ACHN (cell line): ENCODE data around the gene E2F4.
A peak's percentile ranks its signal among the peaks of the same experiment; 100 is the strongest.

Experiments
- DNase-seq: peaks from one replicate; pipeline ENCODE4 v3.0.0-alpha.2; 2015
- in situ Hi-C: cut with HindIII; loops from 2 replicates; pipeline ENCODE4 v1.10.0; 2017; ENCODE audit warnings: low sequenced_read_pairs, low pct_ligation_motif_present, low pct_unique_long_range_greater_than_20kb

The E2F4 gene

DNA sequence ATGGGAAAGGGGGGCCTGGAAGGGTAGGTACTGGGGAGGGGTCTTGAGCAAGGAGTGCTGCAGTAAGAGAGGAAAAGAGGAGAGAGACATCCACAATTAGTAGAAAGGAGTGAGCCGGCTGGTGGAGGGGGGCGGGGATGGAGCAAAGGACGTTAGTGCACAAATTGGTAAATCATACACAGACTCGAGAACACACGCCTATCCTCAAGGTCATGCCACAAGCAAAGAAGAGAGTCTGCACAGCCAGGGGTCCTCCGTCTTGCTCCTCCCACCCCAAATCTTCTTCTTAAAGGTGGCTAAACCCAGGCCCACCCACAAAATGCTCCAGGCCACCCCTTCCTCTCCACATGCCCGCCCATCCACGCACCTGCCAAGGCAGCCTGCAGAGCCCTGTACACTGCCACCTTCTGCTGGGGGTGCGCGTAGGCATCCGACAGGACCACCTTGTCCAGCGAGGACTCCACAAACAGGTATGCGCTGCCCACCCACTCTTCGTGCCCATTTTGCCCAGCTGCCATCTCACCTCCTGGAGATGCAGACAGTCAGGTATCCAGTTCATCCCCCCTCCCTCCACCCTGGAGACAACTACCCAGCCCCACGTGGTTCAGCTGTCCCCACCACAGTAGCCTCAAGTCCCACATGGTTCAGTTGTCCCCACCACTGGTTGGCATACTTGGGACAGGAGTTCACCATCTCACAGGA is 35.7 kb upstream of the E2F4 start:
- no peak for DNase-seq
- in situ Hi-C loops = no loop called here

DNA sequence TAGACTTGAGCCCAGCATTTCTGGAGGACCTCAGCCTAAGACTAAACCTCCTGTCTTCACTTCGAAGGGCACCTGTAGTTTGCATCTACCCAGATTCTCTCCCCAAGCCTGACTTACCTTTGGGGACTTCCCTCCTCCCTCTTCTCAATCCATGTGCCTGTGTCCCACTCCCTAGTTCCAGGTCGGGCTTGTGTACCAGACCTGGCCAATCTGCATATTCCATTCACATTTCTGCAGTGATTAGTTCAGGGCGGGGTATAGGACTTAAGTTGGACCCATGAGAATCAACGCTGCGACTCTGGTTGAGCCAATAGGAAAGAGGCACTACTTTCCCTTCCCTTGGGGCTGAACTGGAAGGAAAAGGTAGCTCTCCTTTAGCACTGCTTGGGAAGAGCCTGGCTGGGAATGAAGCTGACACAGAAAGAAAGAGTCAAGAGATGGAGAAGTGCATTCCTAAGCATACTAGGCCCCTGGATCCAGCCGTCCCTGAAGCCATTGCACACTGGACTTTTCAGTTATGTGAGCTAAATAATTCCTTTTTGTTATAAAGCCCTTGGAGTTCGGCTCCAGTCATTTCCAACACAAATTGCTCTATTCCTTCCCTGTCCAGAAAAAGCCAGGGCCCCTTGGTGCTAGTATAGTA is 34.7 kb upstream of the E2F4 start:
- in situ Hi-C loops = no loop called here
- DNase-seq = no peak

DNA sequence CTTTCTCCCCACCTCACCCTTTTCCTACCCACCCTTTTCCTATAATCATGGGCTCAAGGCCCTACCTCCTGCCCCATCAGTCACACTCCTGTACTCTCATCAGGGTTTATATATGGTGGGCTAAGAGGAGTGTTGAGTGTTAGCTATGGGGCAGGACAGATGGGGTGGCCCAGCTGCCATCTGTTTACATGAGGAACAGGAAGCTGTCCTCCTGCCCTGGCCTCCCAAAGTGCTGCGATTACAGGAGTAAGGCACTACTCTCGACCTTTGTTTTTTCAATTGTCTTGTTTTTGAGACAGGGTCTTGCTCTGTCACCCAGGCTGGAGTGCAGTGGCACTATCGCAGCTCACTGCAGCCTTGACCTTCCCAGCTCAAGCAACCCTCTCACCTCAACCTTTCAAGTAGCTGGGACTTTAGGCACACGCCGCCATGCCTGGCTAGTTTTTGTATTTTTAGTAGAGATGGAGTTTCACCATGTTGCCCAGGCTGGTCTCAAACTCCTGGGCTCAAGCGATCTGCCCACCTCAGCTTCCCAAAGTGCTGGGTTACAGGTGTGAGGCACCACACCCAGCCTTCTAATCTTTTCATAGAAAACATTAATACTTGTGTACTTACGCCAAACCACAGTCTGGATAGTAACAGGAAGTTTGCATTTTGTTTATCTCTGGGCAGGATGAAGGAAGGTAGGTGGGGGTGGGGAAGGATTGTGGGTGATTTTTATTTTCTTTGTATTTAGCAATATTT is 33.9 kb upstream of the E2F4 start:
- in situ Hi-C loops = no loop called here
- DNase-seq = no peak

DNA sequence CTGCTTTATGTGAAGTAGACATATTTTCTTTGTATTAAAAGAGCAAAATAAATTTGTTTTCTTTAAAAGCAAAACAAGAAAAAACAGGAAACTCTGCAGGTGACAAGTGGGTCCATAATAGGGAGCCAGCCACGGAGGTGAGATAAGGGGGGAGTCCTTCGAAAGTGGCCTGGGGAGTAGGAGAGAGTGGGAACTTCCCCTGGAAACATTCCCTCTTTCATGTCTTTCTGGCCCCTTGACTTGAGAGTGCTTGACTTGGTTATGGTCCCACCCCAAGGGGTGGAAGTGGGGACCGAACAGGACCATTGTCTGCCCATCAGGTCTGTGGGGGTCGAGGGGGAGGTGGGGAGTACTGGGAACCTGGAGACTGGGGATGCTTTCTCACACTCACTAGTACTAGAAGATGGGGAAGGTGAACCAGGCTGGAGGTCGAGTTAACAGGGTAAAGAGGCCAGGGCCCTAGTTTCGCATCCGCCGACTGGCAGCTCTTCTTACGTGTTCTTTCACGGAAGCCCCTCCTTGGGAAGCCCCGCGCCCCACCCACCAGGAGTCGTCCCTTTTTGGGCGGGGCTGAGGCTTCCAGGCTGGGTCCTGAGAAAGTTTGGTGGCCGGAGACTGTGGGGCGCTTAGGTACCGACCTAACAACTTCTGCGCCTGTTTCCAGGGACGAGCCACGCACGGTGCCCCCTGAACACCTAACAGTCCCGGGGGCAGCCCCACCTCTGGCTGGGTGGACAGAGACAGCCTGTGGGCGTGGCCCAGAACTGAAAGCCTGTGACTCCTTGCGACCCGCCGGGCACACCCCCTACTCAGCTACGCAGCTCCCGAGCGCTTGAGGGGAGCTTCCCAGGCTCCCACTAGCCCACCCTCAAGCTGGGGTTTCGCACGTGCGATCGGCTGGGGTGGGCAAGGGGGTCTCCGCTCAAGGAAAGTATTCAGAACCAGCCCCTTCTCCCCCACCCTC is 33.0 kb upstream of the E2F4 start:
- peak; percentile 69 for DNase-seq
- in situ Hi-C loops = no loop called here

DNA sequence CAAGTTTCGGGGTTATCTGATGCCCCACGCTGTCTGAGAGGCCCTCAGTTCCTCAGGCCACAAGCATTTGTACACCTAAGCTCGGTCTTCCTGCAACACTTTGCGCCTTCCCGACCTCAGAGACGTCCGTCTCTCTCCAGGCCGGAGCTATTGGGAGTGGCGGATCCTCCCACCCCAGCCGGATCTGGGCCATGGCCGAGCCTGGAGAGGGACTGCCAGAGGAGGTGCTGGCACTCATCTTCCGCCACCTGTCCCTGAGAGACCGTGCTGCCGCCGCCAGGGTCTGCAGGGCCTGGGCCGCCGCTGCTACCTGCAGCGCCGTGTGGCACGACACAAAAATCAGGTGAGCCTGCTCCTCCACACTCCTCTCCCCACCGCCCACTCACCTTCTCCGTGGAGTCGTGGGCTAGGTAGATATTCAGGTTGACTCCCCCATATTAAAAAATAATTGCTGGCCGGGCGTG is 30.3 kb upstream of the E2F4 start:
- in situ Hi-C loops = no loop called here
- no peak for DNase-seq

DNA sequence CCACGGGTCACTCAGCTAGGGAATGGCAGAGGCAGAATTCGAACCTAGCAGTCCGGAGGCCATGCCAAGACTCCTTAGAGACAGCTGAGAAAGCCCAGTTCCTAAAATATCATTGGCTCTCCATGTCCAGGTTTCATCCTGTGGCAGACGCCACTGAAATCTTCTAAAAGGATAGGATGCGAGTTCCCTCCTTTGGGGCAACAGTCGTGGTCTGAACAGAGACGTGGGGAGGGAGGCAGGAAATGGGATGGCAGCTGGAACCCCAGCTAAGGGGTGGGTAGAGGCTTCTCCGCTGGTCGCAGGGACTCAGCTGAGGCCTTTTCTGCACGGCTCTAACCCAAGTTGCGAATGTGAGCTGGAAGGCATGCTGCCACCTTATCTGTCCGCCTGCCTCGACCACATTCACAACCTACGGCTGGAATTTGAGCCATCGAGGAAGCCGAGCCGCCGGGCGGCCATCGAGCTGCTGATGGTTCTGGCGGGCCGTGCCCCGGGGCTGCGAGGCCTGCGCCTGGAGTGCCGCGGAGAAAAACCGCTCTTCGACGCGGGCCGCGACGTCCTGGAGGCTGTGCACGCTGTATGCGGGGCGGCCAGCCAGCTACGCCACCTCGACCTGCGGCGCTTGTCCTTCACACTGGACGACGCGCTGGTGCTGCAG is 29.3 kb upstream of the E2F4 start:
- in situ Hi-C loops = no loop called here
- no peak for DNase-seq

DNA sequence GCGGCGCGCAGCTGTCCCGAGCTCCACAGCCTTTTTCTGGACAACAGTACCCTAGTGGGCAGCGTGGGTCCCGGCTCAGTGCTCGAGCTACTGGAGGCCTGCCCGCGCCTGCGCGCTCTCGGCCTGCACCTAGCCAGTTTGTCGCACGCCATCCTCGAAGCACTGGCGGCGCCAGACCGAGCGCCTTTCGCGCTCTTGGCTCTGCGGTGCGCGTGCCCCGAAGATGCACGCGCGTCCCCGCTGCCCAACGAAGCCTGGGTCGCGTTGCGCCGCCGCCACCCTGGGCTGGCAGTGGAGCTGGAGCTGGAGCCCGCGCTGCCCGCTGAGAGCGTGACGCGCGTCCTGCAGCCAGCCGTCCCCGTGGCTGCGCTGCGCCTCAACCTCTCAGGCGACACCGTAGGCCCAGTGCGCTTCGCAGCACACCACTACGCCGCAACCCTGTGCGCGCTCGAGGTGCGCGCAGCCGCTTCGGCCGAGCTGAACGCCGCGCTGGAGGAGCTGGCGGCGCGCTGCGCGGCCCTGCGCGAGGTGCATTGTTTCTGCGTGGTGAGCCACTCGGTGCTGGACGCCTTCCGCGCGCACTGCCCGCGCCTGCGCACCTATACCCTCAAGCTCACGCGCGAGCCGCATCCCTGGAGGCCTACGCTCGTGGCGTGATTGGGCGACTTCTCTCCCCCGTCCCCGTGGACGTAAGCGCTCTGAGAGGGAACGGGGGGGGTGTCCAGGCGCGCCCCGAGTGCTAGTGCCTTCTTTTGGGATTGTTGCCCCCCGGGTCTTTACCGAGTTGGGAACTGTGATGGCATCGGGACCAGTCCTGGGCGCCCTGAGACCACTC is 28.6 kb upstream of the E2F4 start:
- in situ Hi-C loops = no loop called here
- DNase-seq = peak; percentile 61

DNA sequence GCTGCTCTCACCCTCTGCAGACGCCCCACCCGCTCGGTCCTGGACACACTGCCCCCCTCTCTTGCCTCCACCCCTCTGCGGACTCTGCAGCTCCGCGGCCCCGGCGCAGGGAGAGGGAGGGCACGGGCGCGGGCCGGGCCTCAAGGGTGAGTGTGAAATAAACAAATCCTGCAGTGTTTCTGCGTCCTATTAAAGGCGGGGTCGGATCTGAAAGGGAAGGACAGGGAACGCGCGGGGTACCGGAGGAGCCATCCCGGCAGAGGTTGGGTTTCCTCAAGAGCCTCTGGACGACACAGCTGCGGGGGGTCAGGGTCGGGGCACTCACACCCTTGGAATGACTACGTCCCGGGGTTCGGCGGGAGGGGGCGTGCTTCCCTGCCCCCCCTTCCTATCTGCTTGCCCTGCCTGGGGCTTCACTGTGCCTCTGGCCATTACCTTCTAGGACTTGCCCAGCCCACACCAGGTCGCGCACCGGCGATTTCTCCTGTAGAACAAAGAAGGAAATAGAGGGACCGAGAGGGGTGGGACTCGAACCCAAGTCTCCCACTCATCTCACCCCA is 27.9 kb upstream of the E2F4 start:
- peak; percentile 53 for DNase-seq
- in situ Hi-C loops = no loop called here

DNA sequence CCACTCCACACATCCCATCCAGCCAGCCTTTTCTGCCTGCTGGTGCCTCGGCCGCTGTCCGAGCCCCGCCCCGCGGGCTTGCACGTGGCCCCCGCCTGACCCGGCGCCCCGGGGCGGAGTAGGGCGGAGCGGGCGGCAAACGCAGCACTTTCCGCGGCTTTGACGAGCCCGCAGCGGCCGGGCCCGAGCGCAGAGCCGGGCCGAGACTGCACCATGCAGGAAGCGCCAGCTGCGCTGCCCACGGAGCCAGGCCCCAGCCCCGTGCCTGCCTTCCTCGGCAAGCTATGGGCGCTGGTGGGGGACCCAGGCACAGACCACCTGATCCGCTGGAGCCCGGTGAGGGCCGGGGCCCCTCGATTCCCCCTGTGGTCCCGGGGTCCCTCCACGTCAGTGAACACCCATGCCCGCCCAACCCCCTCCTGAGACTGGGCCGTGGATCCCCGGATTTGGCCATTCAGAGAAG is 27.3 kb upstream of the E2F4 start, which contains the start of gene HSF4:
Gene HSF4 (plus strand): TSS at position 147 of the 463 bp plus-strand sequence. CDS start 67 bp downstream, at position 214.
- peak; percentile 72 for DNase-seq
- in situ Hi-C loops = no loop called here

DNA sequence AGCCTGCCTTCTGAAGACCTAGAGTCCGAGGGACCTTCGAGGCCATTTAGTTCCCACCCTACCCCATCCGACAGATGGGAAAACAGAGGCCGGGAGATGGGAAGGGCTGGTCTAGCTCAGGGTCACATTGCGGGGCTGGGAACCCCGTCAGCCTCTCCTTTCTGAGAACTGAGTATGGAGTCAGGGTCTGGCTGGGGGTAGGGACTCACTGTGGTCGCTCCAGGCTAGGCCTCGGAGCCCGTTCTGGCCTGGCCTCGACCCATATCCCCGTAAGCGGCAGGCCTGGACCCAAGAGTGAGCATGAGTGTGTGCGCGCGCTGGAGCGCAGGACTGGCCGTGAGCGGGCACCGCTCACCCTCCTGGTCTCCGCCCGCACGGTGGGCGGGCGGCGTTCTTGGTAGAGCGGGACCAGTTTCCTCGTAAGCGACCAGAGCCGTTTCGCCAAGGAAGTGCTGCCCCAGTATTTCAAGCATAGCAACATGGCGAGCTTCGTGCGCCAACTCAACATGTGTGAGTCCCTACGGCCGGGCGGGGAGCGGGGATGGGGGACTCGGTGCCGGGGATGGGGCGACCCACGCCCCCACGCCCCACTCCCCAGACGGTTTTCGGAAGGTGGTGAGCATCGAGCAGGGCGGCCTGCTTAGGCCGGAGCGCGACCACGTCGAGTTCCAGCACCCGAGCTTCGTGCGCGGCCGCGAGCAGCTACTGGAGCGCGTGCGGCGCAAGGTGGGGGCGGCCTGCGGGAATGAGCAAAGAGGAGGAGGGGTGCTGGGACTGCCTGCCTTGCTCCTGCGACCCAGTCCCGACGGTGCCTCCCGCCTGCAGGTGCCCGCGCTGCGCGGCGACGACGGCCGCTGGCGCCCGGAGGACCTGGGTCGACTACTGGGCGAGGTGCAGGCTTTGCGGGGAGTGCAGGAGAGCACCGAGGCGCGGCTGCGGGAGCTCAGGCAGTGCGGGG is 26.6 kb upstream of the E2F4 start:
- in situ Hi-C loops = no loop called here
- no peak for DNase-seq

DNA sequence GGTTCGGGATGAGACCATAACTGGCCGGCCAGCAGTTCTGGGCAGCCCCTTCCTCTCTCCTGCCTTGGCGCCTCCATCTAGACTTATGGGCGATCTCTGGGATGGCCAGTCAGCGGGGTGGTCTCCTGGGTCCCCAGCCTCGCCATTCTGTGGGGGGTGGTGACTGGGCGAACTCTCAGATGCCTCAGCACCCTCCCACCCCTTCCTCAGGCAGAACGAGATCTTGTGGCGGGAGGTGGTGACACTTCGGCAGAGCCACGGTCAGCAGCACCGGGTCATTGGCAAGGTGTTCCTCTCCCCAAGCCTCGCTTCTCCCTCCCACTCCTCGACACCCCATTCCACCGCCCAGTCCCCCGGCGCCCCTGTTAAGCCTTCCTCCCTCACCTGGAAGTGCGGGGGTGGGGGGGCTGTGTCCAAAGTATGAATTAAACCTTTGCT is 25.8 kb upstream of the E2F4 start:
- in situ Hi-C loops = no loop called here
- DNase-seq = no peak

DNA sequence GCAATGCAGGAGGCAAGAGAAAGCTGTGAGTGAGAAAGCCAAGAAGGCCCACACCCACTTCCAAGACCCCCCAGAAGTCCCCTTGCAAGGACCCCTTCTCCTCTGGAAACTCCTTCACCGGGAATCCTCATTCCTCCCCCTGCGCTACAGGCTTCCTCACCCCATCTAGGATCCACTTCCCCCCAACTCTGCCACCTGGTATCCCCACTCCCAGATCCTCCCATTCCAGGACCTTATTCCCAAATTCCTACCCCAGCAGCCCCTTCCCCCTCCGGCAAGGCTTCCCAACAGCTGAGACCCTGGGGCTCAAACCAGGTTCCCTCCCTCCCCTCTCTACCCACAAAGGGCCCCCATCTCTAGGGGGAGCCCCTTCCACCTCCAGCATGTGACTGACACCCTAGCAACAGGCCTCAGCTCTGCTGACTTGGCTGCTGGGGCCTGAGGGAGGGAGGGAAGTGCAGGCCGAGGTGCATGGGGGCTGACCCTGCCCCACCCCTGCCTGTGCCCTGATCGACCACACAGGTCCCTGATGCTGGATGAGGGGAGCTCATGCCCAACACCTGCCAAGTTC is 25.3 kb upstream of the E2F4 start:
- DNase-seq = no peak
- in situ Hi-C loops = no loop called here

DNA sequence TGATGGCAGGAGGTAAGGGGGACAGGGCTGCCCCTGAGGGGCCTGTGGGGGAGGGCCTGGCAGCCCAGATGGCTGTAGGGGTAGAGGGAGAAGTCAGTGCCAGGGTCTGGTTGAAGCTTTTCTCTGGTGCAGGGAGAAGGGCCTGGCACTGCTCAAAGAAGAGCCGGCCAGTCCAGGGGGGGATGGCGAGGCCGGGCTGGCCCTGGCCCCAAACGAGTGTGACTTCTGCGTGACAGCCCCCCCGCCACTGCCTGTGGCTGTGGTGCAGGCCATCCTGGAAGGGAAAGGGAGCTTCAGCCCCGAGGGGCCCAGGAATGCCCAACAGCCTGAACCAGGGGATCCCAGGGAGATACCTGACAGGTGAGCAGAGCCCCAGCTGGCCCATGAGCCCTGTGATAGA is 24.4 kb upstream of the E2F4 start:
- DNase-seq = no peak
- in situ Hi-C loops = no loop called here

DNA sequence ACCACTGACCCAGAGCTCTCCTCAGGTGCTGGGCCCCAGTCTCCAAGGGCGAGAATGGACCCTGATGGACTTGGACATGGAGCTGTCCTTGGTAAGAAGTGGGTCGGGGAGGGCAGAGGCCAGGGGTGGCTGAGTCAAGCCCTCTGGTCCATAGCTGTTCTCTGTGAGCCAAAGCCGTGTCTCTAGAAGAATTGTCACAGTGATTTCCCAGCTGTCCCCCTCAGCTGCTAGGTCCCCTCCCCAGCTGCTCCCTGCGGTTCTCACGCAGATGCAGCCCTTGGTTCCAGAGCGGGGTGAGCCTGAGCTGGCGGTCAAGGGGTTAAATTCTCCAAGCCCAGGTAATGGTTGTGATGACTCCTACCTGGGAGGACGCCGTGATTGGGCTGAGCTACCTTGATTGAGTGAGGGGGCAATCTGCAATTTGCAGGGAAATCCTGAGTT is 22.9 kb upstream of the E2F4 start:
- DNase-seq = no peak
- in situ Hi-C loops = no loop called here

DNA sequence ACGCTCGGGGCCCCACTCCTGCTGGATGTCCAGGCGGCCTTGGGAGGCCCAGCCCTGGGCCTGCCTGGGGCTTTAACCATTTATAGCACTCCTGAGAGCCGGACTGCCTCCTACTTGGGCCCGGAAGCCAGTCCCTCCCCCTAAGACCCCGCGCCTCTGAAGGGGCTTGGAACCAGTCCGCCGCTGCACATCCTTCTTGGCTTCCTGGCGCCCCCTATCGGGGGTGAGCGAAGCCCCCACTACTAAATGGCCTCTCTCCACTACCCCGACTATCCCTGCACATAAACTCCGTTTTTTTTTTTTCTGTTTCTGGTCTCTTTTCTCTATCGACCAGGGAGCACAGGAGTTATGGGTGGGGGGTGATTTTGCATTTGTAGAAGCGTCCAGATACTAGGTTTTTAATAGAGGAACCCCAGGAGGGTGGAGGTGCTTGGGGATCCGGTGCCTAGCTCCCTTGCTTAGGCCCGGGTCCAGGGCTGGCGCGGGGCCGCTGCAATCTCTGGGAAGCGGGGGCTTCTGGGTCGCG is 22.2 kb upstream of the E2F4 start:
- in situ Hi-C loops = no loop called here
- peak; percentile 68 for DNase-seq
